Neural progenitor cell (in vitro differentiated cells): Measurements from ENCODE around the gene RAMACL. TPM values are rescaled to one million over a fixed set of nuclear protein-coding genes. Genes with fewer than 3 reads are reported as not detected.

ENCODE experiments used
- DNase-seq: peaks from one replicate; pipeline ENCODE4 v3.0.0-alpha.2; 2016; ENCODE audit warnings: low spot score
- H2AFZ ChIP-seq: fragments of 200-600 bp; sonication (generic); replicated peaks from 2 replicates; pipeline ENCODE4 v1.6.1; 2016; ENCODE audit warnings: antibody characterized with exemption
- H3F3A ChIP-seq: fragments of 200-600 bp; sonication (generic); 2 replicates; pipeline ENCODE4 v1.6.1; 2016; ENCODE audit warnings: antibody characterized with exemption, low read depth
- H3K27ac ChIP-seq: fragments of 200-600 bp; sonication (generic); 2 replicates; pipeline ENCODE4 v1.5.1; 2016; ENCODE audit warnings: mild to moderate bottlenecking
- H3K27me3 ChIP-seq: fragments of 200-600 bp; sonication (generic); 2 replicates; pipeline ENCODE4 v1.6.1; 2016; ENCODE audit warnings: mild to moderate bottlenecking, moderate library complexity
- H3K36me3 ChIP-seq: fragments of 200-600 bp; sonication (generic); 2 replicates; pipeline ENCODE4 v1.5.1; 2016
- H3K4me1 ChIP-seq: fragments of 200-600 bp; sonication (generic); 2 replicates; pipeline ENCODE4 v1.6.1; 2016; ENCODE audit warnings: mixed run types
- H3K4me2 ChIP-seq: fragments of 200-600 bp; sonication (generic); 2 replicates; pipeline ENCODE4 v1.6.1; 2016
- H3K4me3 ChIP-seq: fragments of 200-600 bp; sonication (generic); 2 replicates; pipeline ENCODE4 v1.5.1; 2016
- H3K79me2 ChIP-seq: fragments of 200-600 bp; sonication (generic); 2 replicates; pipeline ENCODE4 v1.6.1; 2016; ENCODE audit warnings: low read depth
- H3K9ac ChIP-seq: fragments of 200-600 bp; sonication (generic); 2 replicates; pipeline ENCODE4 v1.6.1; 2016
- H3K9me3 ChIP-seq: fragments of 200-600 bp; sonication (generic); 2 replicates; pipeline ENCODE4 v1.5.1; 2016; ENCODE audit warnings: low read depth
- H4K20me1 ChIP-seq: fragments of 200-600 bp; sonication (generic); 2 replicates; pipeline ENCODE4 v1.6.1; 2016; ENCODE audit warnings: low read depth
- H3K27ac Mint-ChIP-seq: 3 replicates; pipeline ENCODE4 v1.8.0; 2021; ENCODE audit warnings: mixed read lengths
- H3K27me3 Mint-ChIP-seq: 2 replicates; pipeline ENCODE4 v1.8.0; 2022; ENCODE audit warnings: low read depth, mild to moderate bottlenecking, inconsistent platforms, moderate library complexity, mixed read lengths; ENCODE audit not compliant: insufficient read depth
- H3K36me3 Mint-ChIP-seq: 3 replicates; pipeline ENCODE4 v1.8.0; 2021; ENCODE audit warnings: mixed read lengths
- H3K4me1 Mint-ChIP-seq: 3 replicates; pipeline ENCODE4 v1.8.0; 2021; ENCODE audit warnings: mixed read lengths
- H3K4me3 Mint-ChIP-seq: 3 replicates; pipeline ENCODE4 v1.8.0; 2021; ENCODE audit warnings: mild to moderate bottlenecking, moderate library complexity, mixed read lengths
- H3K9me3 Mint-ChIP-seq: 3 replicates; pipeline ENCODE4 v1.8.0; 2020; ENCODE audit warnings: mixed read lengths
- EZH2 ChIP-seq: fragments of 200-600 bp; sonication (generic); IDR thresholded peaks from 2 replicates; pipeline ENCODE4 v1.6.1; 2017; ENCODE audit warnings: antibody characterized with exemption, mild to moderate bottlenecking, moderate library complexity
- EZH2phosphoT487 ChIP-seq: fragments of 200-600 bp; sonication (generic); IDR thresholded peaks from 2 replicates; pipeline ENCODE4 v1.6.1; 2017; ENCODE audit warnings: antibody characterized with exemption
- total RNA-seq: library from RNA; depleted of rRNA; stranded (reverse); fragments of >200 nt; gene quantifications from 2 replicates; pipeline ENCODE4 v1.2.3, GENCODE V29; 2015; ENCODE audit warnings: low replicate concordance
- TF ChIP-seq, protein P1 (sequence below): fragments of 200-600 bp; sonication (generic); IDR thresholded peaks from 2 replicates; pipeline ENCODE4 v1.5.1; 2017; ENCODE audit warnings: antibody characterized with exemption, mild to moderate bottlenecking

The RAMACL gene
- total RNA-seq, 1 donor from 2014 or later: 0.19 TPM

DNA sequence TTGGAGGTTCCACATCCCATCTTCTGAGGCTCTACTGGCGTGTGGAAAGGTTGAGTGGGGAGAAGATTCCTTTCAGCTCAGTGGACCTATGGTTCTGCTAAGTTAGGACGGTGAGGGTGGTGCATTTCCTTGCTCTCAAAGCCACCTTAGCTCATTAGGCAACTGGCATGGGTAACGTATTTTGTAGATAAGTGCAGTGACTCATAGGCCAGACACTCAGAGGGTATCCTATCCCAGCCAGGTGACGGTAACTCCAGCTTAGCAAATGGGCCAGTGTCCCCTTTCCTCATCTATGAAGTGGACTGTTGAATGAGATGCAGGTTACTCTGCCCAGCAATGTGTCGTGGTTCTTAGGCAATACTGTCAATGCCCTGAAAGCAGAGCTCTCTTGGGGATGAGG is 36.8 kb upstream of the RAMACL start:
- peaks cover 3% of the 10 kb centered on the region for H3K27me3 Mint-ChIP-seq
- Histone ChIP-seq H3K9me3 (no peaks in the 10 kb centered on the region), H3K4me1 (peaks cover 9% of the 10 kb centered on the region), H2AFZ (no peak overlapping the region), H3K79me2 (peaks cover 24% of the 10 kb centered on the region), H3K4me3 (no peak overlapping the region), H4K20me1 (peaks cover 21% of the 10 kb centered on the region), H3K36me3 (no peaks in the 10 kb centered on the region), H3K27me3 (peaks cover 19% of the 10 kb centered on the region), H3F3A (peaks cover 13% of the 10 kb centered on the region), H3K4me2 (no peak overlapping the region), H3K9ac (no peak overlapping the region), H3K27ac (no peak overlapping the region)
- TF ChIP-seq EZH2phosphoT487 (no peak), EZH2 (no peak)
- TF ChIP-seq, protein P1, sequence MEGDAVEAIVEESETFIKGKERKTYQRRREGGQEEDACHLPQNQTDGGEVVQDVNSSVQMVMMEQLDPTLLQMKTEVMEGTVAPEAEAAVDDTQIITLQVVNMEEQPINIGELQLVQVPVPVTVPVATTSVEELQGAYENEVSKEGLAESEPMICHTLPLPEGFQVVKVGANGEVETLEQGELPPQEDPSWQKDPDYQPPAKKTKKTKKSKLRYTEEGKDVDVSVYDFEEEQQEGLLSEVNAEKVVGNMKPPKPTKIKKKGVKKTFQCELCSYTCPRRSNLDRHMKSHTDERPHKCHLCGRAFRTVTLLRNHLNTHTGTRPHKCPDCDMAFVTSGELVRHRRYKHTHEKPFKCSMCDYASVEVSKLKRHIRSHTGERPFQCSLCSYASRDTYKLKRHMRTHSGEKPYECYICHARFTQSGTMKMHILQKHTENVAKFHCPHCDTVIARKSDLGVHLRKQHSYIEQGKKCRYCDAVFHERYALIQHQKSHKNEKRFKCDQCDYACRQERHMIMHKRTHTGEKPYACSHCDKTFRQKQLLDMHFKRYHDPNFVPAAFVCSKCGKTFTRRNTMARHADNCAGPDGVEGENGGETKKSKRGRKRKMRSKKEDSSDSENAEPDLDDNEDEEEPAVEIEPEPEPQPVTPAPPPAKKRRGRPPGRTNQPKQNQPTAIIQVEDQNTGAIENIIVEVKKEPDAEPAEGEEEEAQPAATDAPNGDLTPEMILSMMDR: no peak
- H3K9me3 Mint-ChIP-seq: no peaks in the 10 kb centered on the region
- no peak overlapping the region for H3K27ac Mint-ChIP-seq
- H3K4me3 Mint-ChIP-seq: no peak overlapping the region
- peaks cover 25% of the 10 kb centered on the region for H3K4me1 Mint-ChIP-seq
- peaks cover 8% of the 10 kb centered on the region for H3K36me3 Mint-ChIP-seq
- no peak for DNase-seq

DNA sequence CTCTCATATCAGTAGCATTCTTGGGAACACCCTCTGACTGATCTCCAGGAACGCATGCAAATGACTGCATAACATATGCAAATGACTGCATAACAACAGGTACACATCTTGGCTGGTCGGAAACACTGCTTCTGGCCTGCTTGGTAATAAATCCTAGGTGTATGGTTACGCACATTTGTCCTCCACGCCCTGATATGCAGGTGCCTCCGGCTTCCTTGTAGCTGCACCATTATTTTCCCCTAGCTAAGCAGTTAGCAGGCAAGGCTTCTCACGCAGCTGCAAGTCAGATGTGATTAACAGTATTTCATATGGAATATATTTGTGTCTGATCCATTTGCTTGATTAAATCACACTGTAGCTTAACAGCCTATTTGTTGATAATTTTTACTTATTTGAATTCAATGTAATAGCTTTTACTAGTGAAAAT is 34.6 kb upstream of the RAMACL start:
- Histone ChIP-seq H3K27ac (no peak overlapping the region), H3F3A (no peaks in the 10 kb centered on the region), H3K4me2 (no peak overlapping the region), H4K20me1 (peaks cover 19% of the 10 kb centered on the region), H3K4me3 (no peak overlapping the region), H3K9ac (no peak overlapping the region), H3K27me3 (peaks cover 11% of the 10 kb centered on the region), H2AFZ (no peak overlapping the region), H3K36me3 (no peaks in the 10 kb centered on the region), H3K4me1 (peaks cover 5% of the 10 kb centered on the region), H3K9me3 (no peaks in the 10 kb centered on the region), H3K79me2 (peaks cover 31% of the 10 kb centered on the region)
- H3K4me1 Mint-ChIP-seq: peaks cover 22% of the 10 kb centered on the region
- no peak overlapping the region for H3K27ac Mint-ChIP-seq
- peaks cover 2% of the 10 kb centered on the region for H3K27me3 Mint-ChIP-seq
- no peaks in the 10 kb centered on the region for H3K9me3 Mint-ChIP-seq
- DNase-seq: no peak
- no peak for TF ChIP-seq EZH2
- TF ChIP-seq EZH2phosphoT487: no peak
- H3K4me3 Mint-ChIP-seq: no peak overlapping the region
- H3K36me3 Mint-ChIP-seq: peaks cover 18% of the 10 kb centered on the region

DNA sequence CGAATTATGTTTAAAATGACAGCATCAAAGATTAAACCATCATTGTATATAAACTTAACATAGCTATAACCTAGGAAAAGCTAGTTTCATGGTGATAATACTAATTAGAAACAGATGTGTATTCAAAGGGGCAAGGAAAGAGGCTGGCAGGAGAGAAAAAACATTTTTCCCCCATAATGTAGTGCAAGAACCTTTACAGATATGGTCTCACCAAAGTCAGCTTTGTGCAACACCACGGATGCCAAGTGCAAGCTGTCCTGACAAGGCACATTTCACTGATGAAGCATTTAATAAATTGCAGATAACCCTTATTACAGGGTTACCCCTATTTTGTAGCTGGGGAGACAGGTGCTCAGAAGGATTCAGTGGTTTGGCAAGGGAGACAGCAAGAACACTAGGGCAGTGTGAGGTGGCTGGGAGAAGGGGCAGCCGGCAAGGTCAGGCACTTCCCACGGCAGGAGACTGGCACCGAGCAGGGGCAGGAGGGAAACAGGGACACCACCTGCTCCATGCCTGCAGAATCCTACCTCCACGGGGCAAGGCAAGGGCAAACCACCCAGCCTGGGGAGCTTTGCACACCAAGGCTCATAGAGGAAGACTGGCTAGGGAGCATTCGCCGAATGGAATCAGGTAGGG is 34.1 kb upstream of the RAMACL start:
- peaks cover 22% of the 10 kb centered on the region for H3K4me1 Mint-ChIP-seq
- DNase-seq: no peak
- Histone ChIP-seq H3K36me3 (no peaks in the 10 kb centered on the region), H4K20me1 (peaks cover 19% of the 10 kb centered on the region), H3F3A (no peaks in the 10 kb centered on the region), H3K9me3 (no peaks in the 10 kb centered on the region), H3K27me3 (peaks cover 6% of the 10 kb centered on the region), H3K79me2 (peaks cover 28% of the 10 kb centered on the region), H3K4me1 (peaks cover 1% of the 10 kb centered on the region), H3K27ac (no peak overlapping the region), H3K9ac (no peak overlapping the region), H3K4me3 (no peak overlapping the region), H3K4me2 (no peak overlapping the region), H2AFZ (no peak overlapping the region)
- H3K9me3 Mint-ChIP-seq: no peaks in the 10 kb centered on the region
- no peaks in the 10 kb centered on the region for H3K27me3 Mint-ChIP-seq
- TF ChIP-seq, protein P1: no peak
- no peak for TF ChIP-seq EZH2
- TF ChIP-seq EZH2phosphoT487: no peak
- H3K4me3 Mint-ChIP-seq: no peak overlapping the region
- H3K27ac Mint-ChIP-seq: no peak overlapping the region
- H3K36me3 Mint-ChIP-seq: peaks cover 21% of the 10 kb centered on the region

DNA sequence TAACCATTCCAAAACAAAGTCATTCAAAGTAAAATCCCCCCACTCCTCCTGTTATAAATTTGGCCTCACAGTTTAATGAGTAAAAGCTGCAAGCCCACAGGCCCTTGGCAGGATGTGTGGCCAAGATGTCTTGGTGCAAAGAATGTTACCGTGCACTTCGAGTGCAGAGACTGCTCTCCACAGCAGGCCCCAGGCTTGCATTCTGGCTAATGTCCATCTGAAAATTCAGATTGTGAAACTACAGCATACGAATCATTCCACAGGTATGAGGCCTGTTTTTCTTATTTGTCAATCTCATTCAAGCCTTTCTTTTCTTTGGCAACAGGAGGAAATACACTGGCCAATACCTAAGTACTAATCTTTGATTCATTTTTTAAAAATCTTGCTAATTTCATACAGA is 33.4 kb upstream of the RAMACL start:
- DNase-seq: no peak
- H3K4me1 ChIP-seq: peaks cover 7% of the 10 kb centered on the region
- H3K79me2 ChIP-seq: peaks cover 28% of the 10 kb centered on the region

More for the DNA sequence above, 33.4 kb upstream of the RAMACL start:
- no peaks in the 10 kb centered on the region for H3K27me3 Mint-ChIP-seq
- no peaks in the 10 kb centered on the region for H3K9me3 Mint-ChIP-seq
- Histone ChIP-seq H2AFZ (no peak overlapping the region), H3F3A (no peaks in the 10 kb centered on the region), H4K20me1 (peaks cover 19% of the 10 kb centered on the region), H3K9me3 (no peaks in the 10 kb centered on the region), H3K27me3 (no peaks in the 10 kb centered on the region), H3K27ac (no peak overlapping the region), H3K4me3 (no peak overlapping the region), H3K36me3 (no peaks in the 10 kb centered on the region), H3K9ac (no peak overlapping the region), H3K4me2 (no peak overlapping the region)
- no peak overlapping the region for H3K27ac Mint-ChIP-seq
- H3K4me3 Mint-ChIP-seq: no peak overlapping the region
- TF ChIP-seq EZH2phosphoT487 (no peak), EZH2 (no peak)
- TF ChIP-seq, protein P1: no peak
- peaks cover 23% of the 10 kb centered on the region for H3K36me3 Mint-ChIP-seq
- peaks cover 19% of the 10 kb centered on the region for H3K4me1 Mint-ChIP-seq
